DOHH2 (cell line): ENCODE results near the gene STRN.

Experiments
- H3F3A ChIP-seq: fragments of 200-600 bp; sonication (generic), shearing (Covaris generic); 2 replicates; pipeline ENCODE4 v1.6.0; 2016; ENCODE audit warnings: antibody characterized with exemption, mild to moderate bottlenecking; ENCODE audit not compliant: control insufficient read depth, insufficient read depth
- H3K27ac ChIP-seq: fragments of 200-600 bp; sonication (generic); 2 replicates; pipeline ENCODE4 v1.5.1; 2014; ENCODE audit warnings: low read depth, mild to moderate bottlenecking, low read length, moderate library complexity
- H3K27me3 ChIP-seq: fragments of 200-600 bp; sonication (generic); 2 replicates; pipeline ENCODE4 v1.6.1; 2014; ENCODE audit warnings: mild to moderate bottlenecking, low read length, mixed read lengths; ENCODE audit not compliant: control insufficient read depth
- H3K36me3 ChIP-seq: fragments of 200-600 bp; sonication (generic); 2 replicates; pipeline ENCODE4 v1.6.1; 2014; ENCODE audit warnings: mild to moderate bottlenecking, low read length, moderate library complexity, mixed read lengths; ENCODE audit not compliant: control insufficient read depth
- H3K4me1 ChIP-seq: fragments of 200-600 bp; sonication (generic); 2 replicates; pipeline ENCODE4 v1.6.1; 2014; ENCODE audit warnings: mild to moderate bottlenecking, low read length, mixed read lengths; ENCODE audit not compliant: control insufficient read depth
- H3K4me2 ChIP-seq: fragments of 200-600 bp; sonication (generic); 2 replicates; pipeline ENCODE4 v1.6.0; 2014; ENCODE audit warnings: mild to moderate bottlenecking, low read length, moderate library complexity
- H3K4me3 ChIP-seq: fragments of 200-600 bp; sonication (generic); 2 replicates; pipeline ENCODE4 v1.5.1; 2014; ENCODE audit warnings: mild to moderate bottlenecking, low read length, mixed read lengths
- H3K79me2 ChIP-seq: fragments of 200-600 bp; sonication (generic); 2 replicates; pipeline ENCODE4 v1.6.1; 2014; ENCODE audit warnings: mild to moderate bottlenecking, low read length, mixed read lengths; ENCODE audit not compliant: control insufficient read depth
- H3K9me2 ChIP-seq: fragments of 200-600 bp; sonication (generic); replicated peaks from 2 replicates; pipeline ENCODE4 v1.6.1; 2014; ENCODE audit warnings: mild to moderate bottlenecking, low read length, mixed read lengths; ENCODE audit not compliant: control insufficient read depth
- H3K9me3 ChIP-seq: fragments of 200-600 bp; sonication (generic); 2 replicates; pipeline ENCODE4 v1.6.1; 2014; ENCODE audit warnings: antibody characterized with exemption, low read length, mixed read lengths; ENCODE audit not compliant: control insufficient read depth, insufficient read depth
- H4K20me1 ChIP-seq: fragments of 200-600 bp; sonication (generic); 2 replicates; pipeline ENCODE4 v1.6.0; 2014; ENCODE audit warnings: low read depth, mild to moderate bottlenecking, antibody characterized with exemption, low read length, moderate library complexity; ENCODE audit not compliant: control insufficient read depth, insufficient read depth
- EZH2phosphoT487 ChIP-seq: fragments of 200-600 bp; sonication (generic); IDR thresholded peaks from 2 replicates; pipeline ENCODE4 v1.6.1; 2017; ENCODE audit warnings: borderline replicate concordance, mild to moderate bottlenecking, antibody characterized with exemption, low read length, moderate library complexity, mixed read lengths
- TF ChIP-seq, protein P1 (sequence below): fragments of 200-600 bp; sonication (generic); IDR thresholded peaks from one replicate; pipeline ENCODE4 v1.5.1; 2014; ENCODE audit warnings: antibody characterized with exemption, mild to moderate bottlenecking, low read depth, low read length; ENCODE audit not compliant: poor library complexity, severe bottlenecking

The STRN gene

DNA sequence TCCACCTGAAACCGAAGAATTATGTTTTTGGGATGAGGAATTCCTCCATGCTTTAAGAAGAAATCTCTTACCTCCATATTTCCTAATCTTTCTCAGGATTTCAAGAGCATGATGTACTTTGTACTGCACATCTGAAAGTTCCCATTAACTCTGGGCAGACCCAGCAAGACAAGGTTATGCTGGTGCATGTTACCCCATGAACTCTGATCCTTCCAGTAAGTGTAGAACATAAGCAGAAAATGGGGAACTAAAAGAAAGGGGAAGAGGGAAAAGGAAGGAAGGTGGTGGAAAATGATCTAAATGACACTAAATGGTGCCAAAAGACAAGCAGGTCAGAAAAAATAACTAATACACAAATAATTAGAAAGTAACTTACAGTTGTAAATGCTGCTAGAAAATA lies 50.7 kb downstream of the STRN start:
- no peak overlapping the region for H3K4me2 ChIP-seq
- H3K9me2 ChIP-seq = no peaks in the 10 kb centered on the region
- no peaks in the 10 kb centered on the region; the same call in 1 of the 2 replicates for H3K36me3 ChIP-seq
- no peaks in the 10 kb centered on the region for H3K9me3 ChIP-seq
- TF ChIP-seq, protein P1, sequence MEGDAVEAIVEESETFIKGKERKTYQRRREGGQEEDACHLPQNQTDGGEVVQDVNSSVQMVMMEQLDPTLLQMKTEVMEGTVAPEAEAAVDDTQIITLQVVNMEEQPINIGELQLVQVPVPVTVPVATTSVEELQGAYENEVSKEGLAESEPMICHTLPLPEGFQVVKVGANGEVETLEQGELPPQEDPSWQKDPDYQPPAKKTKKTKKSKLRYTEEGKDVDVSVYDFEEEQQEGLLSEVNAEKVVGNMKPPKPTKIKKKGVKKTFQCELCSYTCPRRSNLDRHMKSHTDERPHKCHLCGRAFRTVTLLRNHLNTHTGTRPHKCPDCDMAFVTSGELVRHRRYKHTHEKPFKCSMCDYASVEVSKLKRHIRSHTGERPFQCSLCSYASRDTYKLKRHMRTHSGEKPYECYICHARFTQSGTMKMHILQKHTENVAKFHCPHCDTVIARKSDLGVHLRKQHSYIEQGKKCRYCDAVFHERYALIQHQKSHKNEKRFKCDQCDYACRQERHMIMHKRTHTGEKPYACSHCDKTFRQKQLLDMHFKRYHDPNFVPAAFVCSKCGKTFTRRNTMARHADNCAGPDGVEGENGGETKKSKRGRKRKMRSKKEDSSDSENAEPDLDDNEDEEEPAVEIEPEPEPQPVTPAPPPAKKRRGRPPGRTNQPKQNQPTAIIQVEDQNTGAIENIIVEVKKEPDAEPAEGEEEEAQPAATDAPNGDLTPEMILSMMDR = no peak
- no peak for TF ChIP-seq EZH2phosphoT487
- H4K20me1 ChIP-seq = no peaks in the 10 kb centered on the region
- H3K4me3 ChIP-seq = no peak overlapping the region
- H3K27me3 ChIP-seq = no peaks in the 10 kb centered on the region
- H3F3A ChIP-seq = peaks cover 8% of the 10 kb centered on the region
- no peak overlapping the region for H3K27ac ChIP-seq
- H3K4me1 ChIP-seq = peaks cover 12% of the 10 kb centered on the region
- H3K79me2 ChIP-seq = no peaks in the 10 kb centered on the region

DNA sequence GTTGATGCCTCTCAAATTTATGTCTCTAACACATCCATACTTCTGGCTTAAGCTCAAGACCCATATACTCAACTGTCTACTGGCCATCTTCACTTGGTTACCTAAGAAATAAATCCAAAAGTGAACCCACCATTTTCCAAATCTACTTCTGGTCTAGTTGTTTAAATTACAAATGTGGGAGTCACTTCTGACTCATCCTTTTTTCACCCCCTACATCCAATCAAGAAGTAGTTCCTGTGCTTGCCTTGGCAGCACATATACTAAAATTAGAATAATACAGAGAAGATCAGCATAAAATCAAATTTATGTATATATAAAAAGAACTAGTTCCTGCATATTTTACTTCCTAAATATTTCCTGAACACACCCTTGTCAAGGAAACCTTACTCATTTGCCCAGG lies 53.6 kb downstream of the STRN start:
- no peak overlapping the region for H3K4me3 ChIP-seq
- H3K27ac ChIP-seq = no peak overlapping the region
- peaks cover 7% of the 10 kb centered on the region for H3K4me1 ChIP-seq
- H3K27me3 ChIP-seq = no peaks in the 10 kb centered on the region
- no peaks in the 10 kb centered on the region for H4K20me1 ChIP-seq
- no peak overlapping the region for H3K4me2 ChIP-seq
- H3F3A ChIP-seq = no peaks in the 10 kb centered on the region
- H3K9me3 ChIP-seq = no peaks in the 10 kb centered on the region
- H3K36me3 ChIP-seq = no peaks in the 10 kb centered on the region; the same call in 1 of the 2 replicates
- no peak for TF ChIP-seq EZH2phosphoT487
- TF ChIP-seq, protein P1 = no peak
- no peaks in the 10 kb centered on the region for H3K9me2 ChIP-seq
- no peaks in the 10 kb centered on the region for H3K79me2 ChIP-seq

DNA sequence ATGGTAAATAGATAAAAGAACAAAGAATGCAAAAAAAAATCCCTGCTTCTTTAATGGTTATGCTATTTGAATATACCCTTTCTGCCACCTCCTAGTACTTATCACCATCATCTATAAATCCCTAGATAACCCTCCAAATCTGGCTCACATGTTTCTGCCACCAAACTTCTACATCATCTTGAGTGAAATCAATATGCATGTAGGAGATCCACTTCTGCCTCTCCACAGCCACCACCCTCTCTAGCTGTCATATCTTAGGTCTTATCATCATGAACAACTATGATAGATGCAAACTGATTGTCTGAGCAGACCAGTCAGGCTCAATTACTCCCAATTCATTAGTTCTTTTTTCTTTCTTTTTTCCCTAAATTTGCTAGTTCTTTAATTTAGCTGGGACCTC lies 55.3 kb downstream of the STRN start:
- Histone ChIP-seq H3K79me2 (no peaks in the 10 kb centered on the region), H3K9me2 (no peaks in the 10 kb centered on the region)
- no peak for TF ChIP-seq EZH2phosphoT487
- TF ChIP-seq, protein P1 = no peak

More for the DNA sequence above, 55.3 kb downstream of the STRN start:
- H3K9me3 ChIP-seq = no peaks in the 10 kb centered on the region
- no peaks in the 10 kb centered on the region; the same call in 1 of the 2 replicates for H3K36me3 ChIP-seq
- no peaks in the 10 kb centered on the region for H3K4me1 ChIP-seq
- H3K4me2 ChIP-seq = no peak overlapping the region
- no peaks in the 10 kb centered on the region for H4K20me1 ChIP-seq
- H3K27ac ChIP-seq = no peak overlapping the region
- no peaks in the 10 kb centered on the region for H3K27me3 ChIP-seq
- H3K4me3 ChIP-seq = no peak overlapping the region
- no peaks in the 10 kb centered on the region for H3F3A ChIP-seq
